Kidney (tissue), 14 donors: ENCODE measurements around the gene TMEM72. TPM values are rescaled to one million over a fixed set of nuclear protein-coding genes. Genes with fewer than 3 reads are reported as not detected.

ENCODE experiments used
- DNase-seq, 5 donors: peaks; one replicate each; pipeline ENCODE4 v3.0.0-alpha.2; 2013 to 2020
- FAIRE-seq: peaks from 2 replicates; lab custom pipeline; 2012; peaks lifted over from hg19 to GRCh38; lab: Jason Lieb, UNC
- H3K27ac ChIP-seq, 2 donors: one replicate each; pipeline ENCODE4 v1.7.0; 2013; ENCODE audit warnings: low read depth in 2 of 2, low read length in 2 of 2, inconsistent platforms in 1 of 2
- H3K27me3 ChIP-seq: one replicate; pipeline ENCODE4 v1.7.1; 2013; ENCODE audit warnings: low read length, inconsistent platforms; ENCODE audit not compliant: control insufficient read depth, insufficient read depth
- H3K36me3 ChIP-seq, 3 donors: one replicate each; pipeline versions ENCODE4 v1.7.0 to v1.7.1; 2013; ENCODE audit warnings: low read length in 3 of 3, control low read depth in 1 of 3, inconsistent platforms in 1 of 3; ENCODE audit not compliant: insufficient read depth in 3 of 3, control insufficient read depth in 2 of 3
- H3K4me1 ChIP-seq, 3 donors: one replicate each; pipeline versions ENCODE4 v1.7.0 to v1.7.1; 2013; ENCODE audit warnings: low read length in 3 of 3, inconsistent platforms in 1 of 3, low read depth in 1 of 3; ENCODE audit not compliant: control insufficient read depth in 2 of 3, insufficient read depth in 2 of 3
- H3K4me3 ChIP-seq, 3 donors: one replicate each; pipeline versions ENCODE4 v1.7.0 to v1.8.1; 2013; ENCODE audit warnings: low read length in 3 of 3, control low read depth in 1 of 3, inconsistent platforms in 1 of 3
- H3K9ac ChIP-seq, 3 donors: one replicate each; pipeline versions ENCODE4 v1.7.0 to v1.7.1; 2013; ENCODE audit warnings: low read length in 3 of 3, control low read depth in 1 of 3, inconsistent platforms in 1 of 3
- H3K9me3 ChIP-seq, 3 donors: one replicate each; pipeline versions ENCODE4 v1.7.0 to v1.7.1; 2013; ENCODE audit warnings: low read length in 3 of 3, control low read depth in 1 of 3, inconsistent platforms in 1 of 3; ENCODE audit not compliant: control insufficient read depth in 2 of 3, insufficient read depth in 1 of 3
- CTCF ChIP-seq: IDR thresholded peaks from 3 replicates; pipeline ENCODE4 v1.5.1; 2012; ENCODE audit warnings: mild to moderate bottlenecking, moderate library complexity, borderline replicate concordance; ENCODE audit not compliant: insufficient read depth; ENCODE audit errors: extremely low read depth
- intact Hi-C: fragments of 100-400 bp; cut with DNase I; formaldehyde crosslinking; loops from one replicate; pipeline ENCODE4 v1.11.1; 2022
- polyA plus RNA-seq: library from polyadenylated mRNA; stranded (reverse); fragments of 350-450 nt; fragmentation: Illumina TruSeq; extraction: RNeasy Lipid Tissue Mini Kit (QIAGEN cat#74804); gene quantifications from one replicate; pipeline ENCODE4 v1.2.3, GENCODE V29; 2014; ENCODE audit warnings: low read depth, low replicate concordance; ENCODE audit not compliant: insufficient read depth
- total RNA-seq: library from RNA; stranded (reverse); fragmentation: NEBNext Ultra II Directional; extraction: Animal tissue kit (Norgen Biotek cat#: 25700); gene quantifications from one replicate; pipeline ENCODE4 v1.2.1, GENCODE V29; 2021
- donor health status: control.
- donor health status: control.
- donor health status: control.
- donor health status: control.
- donor health status: control.
- donor health status: DM: yes; HTN: yes; CAD: no.
- donor health status: Normal renal cell carcinoma (clear cell type).

Gene TMEM72
- total and polyA plus RNA-seq, 2 donors from 2014 or later = 19.3 to 127 TPM

GRCh38 chr10:44935966-44936295 is 24.8 kb downstream of the TMEM72 start:
- H3K9me3 ChIP-seq = no peaks in the 10 kb centered on the region
- peak overlapping the region in 1 of 2 donors; percentile 38 for H3K27ac ChIP-seq
- TF ChIP-seq CTCF = no peak
- peak in 1 of 5 donors; percentile 3 for DNase-seq
- H3K9ac ChIP-seq = no peak overlapping the region
- no peaks in the 10 kb centered on the region for H3K27me3 ChIP-seq
- H3K4me1 ChIP-seq = peaks cover 0 to 17% (median 0%) of the 10 kb centered on the region in 3 donors
- no peak for FAIRE-seq
- no peak overlapping the region for H3K4me3 ChIP-seq
- intact Hi-C loops = no loop called here
- no peaks in the 10 kb centered on the region for H3K36me3 ChIP-seq

- Histone ChIP-seq H3K4me3 (no peak overlapping the region), H3K9me3 (no peaks in the 10 kb centered on the region), H3K36me3 (no peaks in the 10 kb centered on the region), H3K9ac (no peak overlapping the region), H3K27me3 (no peaks in the 10 kb centered on the region), H3K27ac (no peak overlapping the region), H3K4me1 (peaks cover 0 to 17% (median 0%) of the 10 kb centered on the region in 3 donors)
- no peak for FAIRE-seq
- intact Hi-C loops = no loop called here
- DNase-seq = peak in 1 of 5 donors; percentile 30
- no peak for TF ChIP-seq CTCF
Observed at GRCh38 chr10:44936314-44936975, 25.3 kb downstream of the TMEM72 start.

- no peaks in the 10 kb centered on the region for H3K36me3 ChIP-seq
- H3K9me3 ChIP-seq = no peaks in the 10 kb centered on the region
- intact Hi-C loops = no loop called here
- no peak overlapping the region for H3K27ac ChIP-seq
- no peak overlapping the region for H3K4me3 ChIP-seq
- peaks cover 0 to 17% (median 0%) of the 10 kb centered on the region in 3 donors for H3K4me1 ChIP-seq
- DNase-seq (peak in 1 of 5 donors; percentile 32), FAIRE-seq (no peak)
- H3K9ac ChIP-seq = no peak overlapping the region
- TF ChIP-seq CTCF = no peak
- H3K27me3 ChIP-seq = no peaks in the 10 kb centered on the region
Observed at GRCh38 chr10:44937196-44938005, 26.3 kb downstream of the TMEM72 start.
